CD1c-positive myeloid dendritic cell (primary cell): ENCODE data around the gene TGFBR2.

ENCODE experiments used
- DNase-seq: peaks from one replicate; pipeline ENCODE4 v3.0.0-alpha.2; 2016; ENCODE audit errors: extremely low spot score

TGFBR2 gene

DNA sequence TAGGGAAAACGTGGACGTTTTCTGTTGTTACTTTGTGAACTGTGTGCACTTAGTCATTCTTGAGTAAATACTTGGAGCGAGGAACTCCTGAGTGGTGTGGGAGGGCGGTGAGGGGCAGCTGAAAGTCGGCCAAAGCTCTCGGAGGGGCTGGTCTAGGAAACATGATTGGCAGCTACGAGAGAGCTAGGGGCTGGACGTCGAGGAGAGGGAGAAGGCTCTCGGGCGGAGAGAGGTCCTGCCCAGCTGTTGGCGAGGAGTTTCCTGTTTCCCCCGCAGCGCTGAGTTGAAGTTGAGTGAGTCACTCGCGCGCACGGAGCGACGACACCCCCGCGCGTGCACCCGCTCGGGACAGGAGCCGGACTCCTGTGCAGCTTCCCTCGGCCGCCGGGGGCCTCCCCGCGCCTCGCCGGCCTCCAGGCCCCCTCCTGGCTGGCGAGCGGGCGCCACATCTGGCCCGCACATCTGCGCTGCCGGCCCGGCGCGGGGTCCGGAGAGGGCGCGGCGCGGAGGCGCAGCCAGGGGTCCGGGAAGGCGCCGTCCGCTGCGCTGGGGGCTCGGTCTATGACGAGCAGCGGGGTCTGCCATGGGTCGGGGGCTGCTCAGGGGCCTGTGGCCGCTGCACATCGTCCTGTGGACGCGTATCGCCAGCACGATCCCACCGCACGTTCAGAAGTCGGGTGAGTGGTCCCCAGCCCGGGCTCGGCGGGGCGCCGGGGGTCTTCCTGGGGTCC lies at the start of gene TGFBR2:
Gene TGFBR2, plus strand, starts transcription at position 301 of the 731 bp plus-strand sequence. Its CDS starts 283 bp downstream, at position 584.
- peak; percentile 98 for DNase-seq

- no peak for DNase-seq
Observed at GRCh38 chr3:30557746-30558303, 48.6 kb upstream of the TGFBR2 start.

DNA sequence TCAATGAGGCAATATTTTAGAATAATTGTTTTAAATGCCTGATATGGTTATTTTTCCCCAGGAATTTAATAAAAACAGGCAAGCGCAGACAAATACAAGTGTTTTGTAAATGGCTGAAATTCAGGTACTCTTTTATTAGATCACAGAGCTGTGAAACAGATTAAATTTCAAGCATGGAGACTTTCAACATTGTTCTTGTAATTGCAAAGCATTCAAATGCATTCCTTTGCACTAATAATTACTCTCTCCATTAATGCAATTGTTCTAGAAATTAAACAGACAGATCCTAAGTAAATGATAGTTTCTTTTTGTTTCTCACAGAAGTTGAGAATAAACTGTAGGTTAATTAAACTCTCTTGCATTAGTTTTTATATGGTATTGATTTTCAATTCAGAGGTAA lies 42.4 kb upstream of the TGFBR2 start:
- no peak for DNase-seq

GRCh38 chr3:30567139-30567753 lies 39.2 kb upstream of the TGFBR2 start:
- DNase-seq, result no peak

- no peak for DNase-seq
Observed at GRCh38 chr3:30576946-30577345, 29.5 kb upstream of the TGFBR2 start.

DNA sequence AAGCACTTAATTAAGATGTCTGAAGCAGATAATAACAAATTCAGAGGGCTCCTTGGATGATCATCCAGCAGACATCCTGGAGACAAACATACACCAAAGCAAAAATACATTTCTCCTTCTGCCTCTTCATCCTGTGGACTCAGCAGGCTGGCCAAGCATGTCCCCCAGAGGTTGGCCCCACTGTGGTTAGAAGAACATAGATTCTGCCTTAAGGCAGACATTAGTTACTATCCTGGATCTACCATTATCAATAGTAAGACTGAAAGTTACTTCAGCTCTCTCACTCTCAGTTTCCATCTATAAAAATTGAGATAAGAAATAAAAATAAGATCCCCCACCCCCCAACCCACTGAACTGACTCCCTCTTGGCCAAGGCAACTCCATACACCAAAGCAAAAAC lies 28.6 kb upstream of the TGFBR2 start:
- DNase-seq, result no peak

- DNase-seq, result peak; percentile 74
Observed at GRCh38 chr3:30578479-30578878, 27.9 kb upstream of the TGFBR2 start.

- DNase-seq, result no peak
Observed at GRCh38 chr3:30578986-30579579, 27.3 kb upstream of the TGFBR2 start.

- DNase-seq, result no peak
Observed at GRCh38 chr3:30581067-30581585, 25.3 kb upstream of the TGFBR2 start.

- DNase-seq, result no peak
Observed at GRCh38 chr3:30581982-30582381, 24.4 kb upstream of the TGFBR2 start.

- DNase-seq, result no peak
Observed at GRCh38 chr3:30583973-30584372, 22.4 kb upstream of the TGFBR2 start.

DNA sequence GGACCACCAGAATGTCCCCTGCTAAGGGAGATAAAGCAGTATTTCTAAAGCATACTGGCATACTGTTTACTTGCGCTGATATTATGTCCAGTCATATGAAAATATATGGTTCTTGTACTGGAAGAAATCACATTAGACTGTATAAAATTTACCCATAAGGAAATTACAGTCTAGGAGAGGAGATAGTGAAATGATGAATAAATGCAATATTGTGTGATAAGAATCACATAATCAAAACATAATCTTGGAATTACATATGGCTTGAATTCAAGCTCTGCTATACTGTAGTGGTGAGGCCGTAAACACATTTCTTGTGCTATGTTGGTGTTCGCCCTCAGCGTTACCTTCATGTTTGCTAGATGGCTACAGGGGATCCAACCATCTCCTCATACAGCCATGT lies 20.7 kb upstream of the TGFBR2 start:
- DNase-seq, result no peak

GRCh38 chr3:30586096-30586805 lies 20.1 kb upstream of the TGFBR2 start:
- peak; percentile 38 for DNase-seq

GRCh38 chr3:30586806-30587486 lies 19.5 kb upstream of the TGFBR2 start:
- no peak for DNase-seq

GRCh38 chr3:30587904-30588303 lies 18.5 kb upstream of the TGFBR2 start:
- no peak for DNase-seq

DNA sequence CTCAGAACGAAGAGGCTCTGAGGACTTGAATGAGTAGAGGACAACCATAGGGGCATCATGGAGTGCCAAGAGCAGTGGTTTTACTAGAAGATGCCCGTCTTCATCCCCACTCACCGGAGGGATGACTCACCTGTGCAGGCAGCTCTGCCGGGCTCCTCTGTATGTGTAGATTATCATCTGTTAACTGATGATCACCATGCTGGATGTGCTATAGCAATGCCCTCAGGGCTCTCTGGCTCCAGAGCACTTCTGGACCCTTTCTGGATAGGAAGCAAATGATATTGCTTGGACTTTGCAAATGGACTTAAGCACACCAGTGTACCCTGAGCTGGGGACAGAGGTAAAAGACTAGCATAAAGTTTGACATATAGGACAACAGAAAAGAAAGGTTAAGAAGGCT lies 10.2 kb upstream of the TGFBR2 start:
- DNase-seq, result no peak

- DNase-seq, result no peak
Observed at GRCh38 chr3:30597131-30597768, 9.2 kb upstream of the TGFBR2 start.

GRCh38 chr3:30597769-30598134 lies 8.6 kb upstream of the TGFBR2 start:
- no peak for DNase-seq

DNA sequence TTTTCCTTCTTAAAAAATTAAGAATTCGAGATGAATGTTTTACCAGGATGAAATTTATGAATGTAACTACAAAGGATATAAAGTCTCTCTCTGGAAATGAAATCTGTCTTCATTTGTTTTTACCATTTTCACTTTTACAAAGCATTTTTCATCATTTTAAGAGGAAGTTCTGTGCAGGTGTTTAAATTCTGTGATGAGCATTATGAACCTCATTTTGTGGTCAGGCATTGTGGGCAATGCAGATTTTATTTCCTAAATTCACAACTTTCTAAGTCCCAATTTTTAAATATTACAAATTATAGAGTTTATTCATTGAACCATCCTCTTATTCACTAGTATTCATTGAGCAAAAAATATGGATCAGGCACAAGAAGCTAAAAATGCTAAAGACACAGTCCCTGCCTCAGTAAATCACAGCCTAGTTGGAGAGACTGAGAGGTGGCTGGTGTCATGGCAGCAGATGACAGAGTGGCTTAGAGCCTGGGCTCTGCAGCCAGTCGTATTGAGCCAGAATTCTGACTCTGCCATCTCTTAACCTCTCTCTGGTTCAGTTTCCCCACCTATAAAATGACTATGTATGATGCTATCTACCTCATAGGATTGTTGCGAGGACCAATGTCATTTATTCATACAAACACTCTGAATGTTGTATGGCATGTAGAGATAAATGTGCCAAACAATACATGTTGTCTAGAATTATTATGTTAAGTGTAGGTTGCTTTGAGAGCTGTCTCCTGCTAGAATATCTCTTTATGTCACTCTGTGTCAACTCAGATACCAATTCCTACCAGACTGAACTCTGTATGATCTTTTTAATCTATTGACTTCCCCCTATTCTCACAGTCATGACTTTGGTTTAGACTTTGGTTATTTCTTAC lies 7.5 kb upstream of the TGFBR2 start:
- DNase-seq, result no peak

DNA sequence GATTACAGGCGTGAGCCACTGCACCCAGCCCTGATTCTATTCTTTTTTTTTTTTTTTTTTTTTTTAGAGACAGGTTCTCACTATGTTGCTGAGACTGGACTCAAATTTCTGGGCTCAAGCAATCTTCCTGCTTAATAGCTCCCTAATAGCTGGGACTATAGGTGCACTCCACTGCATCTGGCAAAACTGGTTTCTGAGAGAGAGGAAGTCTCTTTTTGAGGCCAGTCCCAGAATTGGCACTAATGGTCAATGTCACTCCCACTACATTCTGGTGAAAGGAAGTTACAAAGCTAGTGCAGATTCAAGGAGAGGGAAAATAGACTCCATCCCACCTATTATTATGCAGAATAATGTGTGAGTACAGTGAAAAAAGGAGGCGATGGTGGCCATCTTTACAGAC lies 5.8 kb upstream of the TGFBR2 start:
- DNase-seq, result peak; percentile 52
